Loucy (cell line): ENCODE data around the gene MECR.

Experiments used
- EZH2phosphoT487 ChIP-seq: fragments of 200-600 bp; IDR thresholded peaks from 2 replicates; pipeline ENCODE4 v1.6.1; 2018; ENCODE audit warnings: antibody characterized with exemption, mild to moderate bottlenecking, moderate library complexity, borderline replicate concordance
- TF ChIP-seq, protein P1 (sequence below): fragments of 200-600 bp; sonication (generic); conservative IDR thresholded peaks from 2 replicates; pipeline ENCODE4 v1.5.1; 2014; ENCODE audit warnings: mild to moderate bottlenecking, antibody characterized with exemption, low read length

GRCh38 chr1:29222686-29223085, 8.0 kb downstream of the MECR start:
- TF ChIP-seq, protein P1, sequence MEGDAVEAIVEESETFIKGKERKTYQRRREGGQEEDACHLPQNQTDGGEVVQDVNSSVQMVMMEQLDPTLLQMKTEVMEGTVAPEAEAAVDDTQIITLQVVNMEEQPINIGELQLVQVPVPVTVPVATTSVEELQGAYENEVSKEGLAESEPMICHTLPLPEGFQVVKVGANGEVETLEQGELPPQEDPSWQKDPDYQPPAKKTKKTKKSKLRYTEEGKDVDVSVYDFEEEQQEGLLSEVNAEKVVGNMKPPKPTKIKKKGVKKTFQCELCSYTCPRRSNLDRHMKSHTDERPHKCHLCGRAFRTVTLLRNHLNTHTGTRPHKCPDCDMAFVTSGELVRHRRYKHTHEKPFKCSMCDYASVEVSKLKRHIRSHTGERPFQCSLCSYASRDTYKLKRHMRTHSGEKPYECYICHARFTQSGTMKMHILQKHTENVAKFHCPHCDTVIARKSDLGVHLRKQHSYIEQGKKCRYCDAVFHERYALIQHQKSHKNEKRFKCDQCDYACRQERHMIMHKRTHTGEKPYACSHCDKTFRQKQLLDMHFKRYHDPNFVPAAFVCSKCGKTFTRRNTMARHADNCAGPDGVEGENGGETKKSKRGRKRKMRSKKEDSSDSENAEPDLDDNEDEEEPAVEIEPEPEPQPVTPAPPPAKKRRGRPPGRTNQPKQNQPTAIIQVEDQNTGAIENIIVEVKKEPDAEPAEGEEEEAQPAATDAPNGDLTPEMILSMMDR: no peak
- TF ChIP-seq EZH2phosphoT487: no peak
